HG03066 (cell line): ENCODE results near the gene TRAF3IP3.
A peak's percentile ranks its signal among the peaks of the same experiment; 100 is the strongest.

ENCODE experiments used
- ATAC-seq: cut with Tn5 transposase; IDR thresholded peaks from one replicate; pipeline ENCODE4 v1.9.1; 2021; ENCODE audit warnings: low read depth; ENCODE audit not compliant: unreplicated experiment

The TRAF3IP3 gene

DNA sequence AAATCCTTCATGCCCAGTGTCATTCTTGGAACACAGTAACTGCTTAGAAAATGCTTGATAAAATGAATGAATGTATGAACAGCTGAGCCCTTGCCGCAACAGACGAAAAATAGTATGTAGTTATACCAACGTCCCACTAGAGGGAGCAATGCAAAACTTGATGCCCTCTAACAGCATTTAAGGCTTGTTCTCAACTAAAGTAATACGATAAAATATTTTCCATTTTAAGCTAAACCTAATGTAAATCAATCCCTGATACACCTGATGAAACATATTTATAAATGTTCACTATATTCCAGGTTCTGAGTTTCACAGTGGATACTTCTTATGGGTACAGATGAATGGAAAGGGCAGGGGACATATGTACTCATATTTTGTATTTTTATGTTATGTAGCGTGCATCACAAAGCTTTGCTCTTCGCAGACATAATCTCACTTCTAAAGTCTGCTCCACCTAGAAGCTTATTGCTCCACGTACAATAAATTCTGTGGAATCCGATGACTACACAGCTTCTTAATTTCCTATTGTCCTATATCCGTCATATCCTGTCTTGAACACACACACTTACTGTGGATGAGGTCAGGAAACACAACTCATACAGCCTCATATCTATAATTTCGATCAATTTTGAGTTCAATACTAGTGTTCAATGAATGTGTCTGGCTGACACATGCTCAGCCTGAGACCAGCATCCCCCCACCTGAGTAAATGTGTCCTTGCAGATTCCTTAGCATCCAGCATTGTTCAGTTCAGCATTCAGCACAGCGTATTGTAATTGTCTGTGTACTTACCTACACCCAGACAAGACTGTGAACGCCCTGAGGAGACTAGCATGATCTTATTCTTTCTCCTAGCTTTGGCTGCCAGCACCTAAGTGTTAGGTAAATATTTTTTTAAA, 67.5 kb downstream of the TRAF3IP3 start:
- peak; percentile 40 for ATAC-seq

DNA sequence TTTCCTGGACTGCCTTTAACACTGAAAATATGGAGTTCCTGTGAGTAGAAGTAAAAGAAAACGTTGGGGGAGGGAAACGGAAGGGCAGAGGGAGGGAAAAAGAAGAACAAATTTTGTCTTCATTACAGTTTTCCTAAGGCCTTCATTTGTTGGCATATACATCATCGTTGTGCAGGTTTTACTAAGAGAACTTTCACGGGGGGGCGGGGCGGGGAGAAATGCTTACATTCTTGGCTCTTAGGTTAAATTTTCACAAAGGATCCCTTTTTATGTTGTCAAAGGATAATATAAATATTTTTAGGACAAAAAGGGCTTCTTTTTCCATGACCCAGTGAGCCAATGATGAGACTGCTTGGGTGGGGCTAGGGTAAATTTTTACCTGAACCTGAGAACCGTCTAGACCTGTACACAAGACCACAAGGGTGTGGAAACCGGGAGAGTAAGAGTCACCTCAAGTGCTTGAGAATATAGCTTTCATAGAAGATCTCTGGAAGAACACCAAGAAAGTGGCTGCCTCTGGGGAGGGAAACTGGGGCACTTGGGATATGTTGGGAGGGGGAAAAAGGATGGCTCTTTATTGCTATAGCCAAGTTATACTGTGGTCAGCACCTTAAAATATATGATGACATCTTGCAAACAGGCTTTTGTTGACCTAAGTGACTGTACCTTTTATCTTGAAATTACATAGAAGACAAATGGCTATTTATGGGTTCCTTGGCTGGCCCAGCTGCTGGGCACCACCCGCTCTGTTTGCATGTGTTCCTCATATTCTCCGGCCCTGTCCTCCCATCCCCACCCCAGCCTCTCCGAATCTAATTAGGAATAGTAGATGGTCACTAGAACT, 70.0 kb downstream of the TRAF3IP3 start:
- no peak for ATAC-seq

DNA sequence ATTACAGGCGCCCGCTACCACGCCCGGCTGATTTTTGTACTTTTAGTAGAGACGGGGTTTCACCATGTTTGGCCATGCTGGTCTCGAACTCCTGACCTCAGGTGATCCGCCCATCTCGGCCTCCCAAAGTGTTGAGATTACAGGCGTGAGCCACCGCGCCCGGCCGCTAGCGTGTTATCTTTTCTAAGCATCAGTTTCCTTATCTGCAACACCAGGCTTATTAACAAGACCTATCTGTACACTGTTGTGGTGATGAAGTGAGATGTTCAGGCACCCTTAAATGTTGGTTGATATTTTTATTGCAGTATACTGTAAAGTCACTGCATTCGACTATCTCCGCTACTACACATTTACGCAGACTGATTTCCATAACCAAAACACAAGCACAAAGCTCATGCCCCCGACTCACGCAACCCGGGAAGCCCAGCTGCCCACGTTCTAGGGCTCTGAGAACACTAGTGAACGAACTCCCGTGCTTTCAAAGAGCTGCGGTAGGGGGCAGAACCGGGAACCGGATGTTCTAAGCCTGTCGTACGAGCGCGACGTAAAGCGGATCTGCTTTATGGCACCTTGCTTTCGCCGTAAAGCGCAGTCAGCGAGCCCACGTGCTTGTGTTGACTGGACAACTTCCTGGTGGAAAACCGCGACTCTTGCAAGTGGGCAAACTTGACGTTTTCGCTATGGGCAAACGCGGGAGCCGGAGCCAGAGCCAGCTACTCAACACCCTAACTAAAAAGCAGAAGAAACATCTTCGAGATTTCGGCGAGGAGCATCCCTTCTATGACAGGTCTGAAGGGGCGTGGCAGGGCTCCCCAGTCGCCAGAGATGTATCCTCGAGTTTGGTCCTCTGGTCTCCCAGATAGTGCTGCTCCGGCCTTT, 71.8 kb downstream of the TRAF3IP3 start, which contains the start of gene UTP25:
UTP25 (plus strand) TSS at position 589 of the 879 bp plus-strand sequence; CDS start at position 681, 92 bp downstream.
- ATAC-seq, result peak; percentile 93

DNA sequence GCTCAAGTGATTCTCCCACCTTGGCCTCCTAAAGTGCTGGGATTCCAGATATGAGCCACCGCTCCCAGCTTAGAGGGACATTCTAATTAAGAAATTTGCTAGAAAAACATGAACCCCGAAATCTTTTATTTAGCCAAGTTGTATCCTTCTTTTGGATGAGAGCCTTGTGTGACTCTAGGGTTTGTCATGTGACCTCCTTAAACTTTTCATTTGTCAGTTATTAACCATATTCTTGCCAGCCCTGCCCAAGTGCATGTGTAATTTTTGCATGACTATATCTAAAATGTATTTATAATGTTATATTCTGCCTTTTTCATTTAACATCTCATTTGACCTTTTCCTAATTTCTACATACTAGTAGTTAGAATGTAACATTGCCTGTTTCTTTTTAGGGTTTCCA, 73.9 kb downstream of the TRAF3IP3 start:
- no peak for ATAC-seq

DNA sequence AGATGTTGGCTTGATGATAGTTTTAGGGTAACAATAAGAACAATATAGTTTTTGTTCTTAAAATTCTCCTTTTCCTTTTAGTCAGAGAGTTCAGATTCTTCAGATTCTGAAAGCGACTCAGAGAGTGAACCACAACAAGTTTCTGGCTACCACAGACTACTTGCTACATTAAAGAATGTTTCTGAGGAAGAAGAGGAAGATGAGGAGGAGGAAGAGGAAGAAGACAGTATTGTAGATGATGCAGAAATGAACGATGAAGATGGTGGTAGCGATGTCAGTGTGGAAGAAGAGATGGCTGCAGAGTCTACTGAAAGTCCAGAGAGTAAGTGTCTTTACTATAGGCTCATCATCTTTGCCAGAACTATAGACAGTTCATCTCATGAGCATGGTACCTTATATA, 74.9 kb downstream of the TRAF3IP3 start:
- no peak for ATAC-seq

DNA sequence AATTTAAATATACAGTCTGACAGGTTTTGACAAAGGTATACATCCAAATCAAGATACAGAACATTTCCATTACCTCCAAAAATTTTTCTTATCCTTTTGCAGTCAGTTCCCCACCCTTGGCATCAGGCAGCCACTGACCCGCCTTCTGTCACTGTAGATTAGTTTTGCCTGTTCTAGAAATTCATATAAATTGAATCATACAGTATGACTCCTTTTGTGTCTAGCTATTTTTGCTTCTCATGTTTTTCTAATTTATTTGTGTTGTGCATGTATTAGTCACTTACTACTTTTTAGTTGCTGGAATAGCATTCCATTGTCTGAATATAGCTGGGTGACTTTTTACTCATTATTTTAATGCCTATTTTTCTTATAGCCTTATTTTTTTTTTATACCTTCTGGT, 75.8 kb downstream of the TRAF3IP3 start:
- no peak for ATAC-seq
